ENCODE results near the gene DTX3. TPM values are rescaled to one million over a fixed set of nuclear protein-coding genes. Genes with fewer than 3 reads are reported as not detected.
A peak's percentile ranks its signal among the peaks of the same experiment; 100 is the strongest.

Gene DTX3
- total and polyA plus RNA-seq, 2 of the 13 experiments (the other 11 are each of a cell fraction or from before 2014, with no cell fraction given), result 9.0 to 27.2 TPM

- TF ChIP-seq ZNF775 (CRISPR knock-in tag; IDR thresholded peaks at IDR 0.05; ENCODE audit: borderline replicate concordance) (no peak), ZNF674 (CRISPR knock-in tag; IDR thresholded peaks at IDR 0.05; ENCODE audit: low read depth) (no peak), ZNF589 (CRISPR knock-in tag; conservative IDR thresholded peaks at IDR 0.05) (no peak), ZNF501 (CRISPR knock-in tag; IDR thresholded peaks at IDR 0.05) (peak; percentile 14; the same call in 1 of the 2 replicates), FOXA1 (IDR thresholded peaks at IDR 0.05) (no peak), FOXA1 (CRISPR knock-in tag; IDR thresholded peaks at IDR 0.05) (peak; percentile 62; the same call in 1 of the 2 replicates), ZNF101 (CRISPR knock-in tag; IDR thresholded peaks at IDR 0.05; ENCODE audit: borderline replicate concordance, low read depth) (no peak), KAT2B (IDR thresholded peaks at IDR 0.05; ENCODE audit: borderline replicate concordance, low read depth, low read length) (no peak), MAF1 (CRISPR knock-in tag; IDR thresholded peaks at IDR 0.05; ENCODE audit: borderline replicate concordance) (0 out of 2 replicates have a peak, but pooled peaks have one; percentile 62), FOSL1 (CRISPR knock-in tag; IDR thresholded peaks at IDR 0.05; ENCODE audit: borderline replicate concordance) (peak; percentile 20; the same call in 1 of the 2 replicates), KDM5A (IDR thresholded peaks at IDR 0.05; ENCODE audit: borderline replicate concordance, low read length) (0 out of 2 replicates have a peak, but pooled peaks have one; percentile 22), RXRA (CRISPR knock-in tag; IDR thresholded peaks at IDR 0.05) (peak; percentile 22; the same call in 1 of the 2 replicates), SRF (IDR thresholded peaks at IDR 0.05; ENCODE audit: low read depth, low read length) (no peak), CBX5 (CRISPR knock-in tag; IDR thresholded peaks at IDR 0.05; ENCODE audit: borderline replicate concordance) (0 out of 2 replicates have a peak, but pooled peaks have one; percentile 55), ZNF274 (CRISPR knock-in tag; IDR thresholded peaks at IDR 0.05) (no peak), MEF2D (CRISPR knock-in tag; IDR thresholded peaks at IDR 0.05) (peak; percentile 43), ZNF292 (CRISPR knock-in tag; IDR thresholded peaks at IDR 0.05; ENCODE audit: borderline replicate concordance, low read depth) (peak; percentile 86), SIX1 (CRISPR knock-in tag; IDR thresholded peaks at IDR 0.05; ENCODE audit: borderline replicate concordance) (no peak), ZNF24 (IDR thresholded peaks at IDR 0.05) (no peak), DMAP1 (CRISPR knock-in tag; IDR thresholded peaks at IDR 0.05) (peak; percentile 36; the same call in 1 of the 2 replicates), ZNF83 (CRISPR knock-in tag; IDR thresholded peaks at IDR 0.05; ENCODE audit: borderline replicate concordance) (no peak; the same call in 1 of the 2 replicates), HDAC1 (CRISPR knock-in tag; IDR thresholded peaks at IDR 0.05) (peak; percentile 73)
- TF ChIP-seq, protein P1, sequence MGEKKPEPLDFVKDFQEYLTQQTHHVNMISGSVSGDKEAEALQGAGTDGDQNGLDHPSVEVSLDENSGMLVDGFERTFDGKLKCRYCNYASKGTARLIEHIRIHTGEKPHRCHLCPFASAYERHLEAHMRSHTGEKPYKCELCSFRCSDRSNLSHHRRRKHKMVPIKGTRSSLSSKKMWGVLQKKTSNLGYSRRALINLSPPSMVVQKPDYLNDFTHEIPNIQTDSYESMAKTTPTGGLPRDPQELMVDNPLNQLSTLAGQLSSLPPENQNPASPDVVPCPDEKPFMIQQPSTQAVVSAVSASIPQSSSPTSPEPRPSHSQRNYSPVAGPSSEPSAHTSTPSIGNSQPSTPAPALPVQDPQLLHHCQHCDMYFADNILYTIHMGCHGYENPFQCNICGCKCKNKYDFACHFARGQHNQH (CRISPR knock-in tag; IDR thresholded peaks at IDR 0.05), result peak; percentile 71
- TF ChIP-seq, protein P2, sequence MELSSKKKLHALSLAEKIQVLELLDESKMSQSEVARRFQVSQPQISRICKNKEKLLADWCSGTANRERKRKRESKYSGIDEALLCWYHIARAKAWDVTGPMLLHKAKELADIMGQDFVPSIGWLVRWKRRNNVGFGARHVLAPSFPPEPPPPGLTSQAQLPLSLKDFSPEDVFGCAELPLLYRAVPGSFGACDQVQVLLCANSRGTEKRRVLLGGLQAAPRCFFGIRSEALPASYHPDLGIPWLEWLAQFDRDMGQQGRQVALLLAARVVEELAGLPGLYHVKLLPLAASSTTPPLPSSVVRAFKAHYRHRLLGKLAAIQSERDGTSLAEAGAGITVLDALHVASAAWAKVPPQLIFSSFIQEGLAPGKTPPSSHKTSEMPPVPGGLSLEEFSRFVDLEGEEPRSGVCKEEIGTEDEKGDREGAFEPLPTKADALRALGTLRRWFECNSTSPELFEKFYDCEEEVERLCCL (CRISPR knock-in tag; IDR thresholded peaks at IDR 0.05; ENCODE audit: borderline replicate concordance), result no peak
Observed at GRCh38 chr12:57575771-57576612, 28.6 kb upstream of the DTX3 start (continued).

Data from HepG2 (cell line).